Mucosa of descending colon (tissue), 3 donors: ENCODE measurements around the gene TLX2. TPM values are rescaled to one million over a fixed set of nuclear protein-coding genes. Genes with fewer than 3 reads are reported as not detected.
A peak's percentile ranks its signal among the peaks of the same experiment; 100 is the strongest.
"Not testable (repeated sequence)": the region's sequence is repeated elsewhere in the genome, so short reads cannot be mapped to it uniquely, and the experiment has no call there.

Source experiments
- ATAC-seq: fragments of 200-7000 bp; cut with Tn5 transposase; one replicate; pipeline ENCODE4 v1.9.1; 2020; ENCODE audit warnings: mild to moderate bottlenecking, moderate library complexity
- DNase-seq, 3 donors: peaks; one replicate each; pipeline ENCODE4 v3.0.0-alpha.2; 2020
- H3K36me3 ChIP-seq: fragments of 200-600 bp; one replicate; pipeline ENCODE4 v1.8.0; 2021; ENCODE audit warnings: low read depth, mild to moderate bottlenecking
- H3K4me1 ChIP-seq: fragments of 200-600 bp; one replicate; pipeline ENCODE4 v1.8.0; 2021; ENCODE audit warnings: low read depth, mild to moderate bottlenecking
- H3K4me3 ChIP-seq: fragments of 200-600 bp; one replicate; pipeline ENCODE4 v1.8.0; 2021; ENCODE audit warnings: mild to moderate bottlenecking
- H3K9me3 ChIP-seq: fragments of 200-600 bp; one replicate; pipeline ENCODE4 v1.8.0; 2021; ENCODE audit warnings: mild to moderate bottlenecking
- intact Hi-C, 2 donors: fragments of 100-400 bp; cut with DNase I in 1 of 2; cut with micrococcal nuclease in 1 of 2; formaldehyde crosslinking; loops; one replicate each; pipeline versions ENCODE4 v1.11.0 to v1.11.1; 2022; cut with DNase I, micrococcal nuclease
- long read RNA-seq, 2 donors: library from polyadenylated mRNA; unstranded; transcript quantifications; one replicate each; pipeline ENCODE4 v2.0.0, GENCODE V29; 2019 to 2021
- total RNA-seq, 3 donors: library from RNA; stranded (reverse); fragmentation: NEBNext Ultra II Directional in 2 of 3; extraction: Animal tissue kit (Norgen Biotek cat#: 25700) in 2 of 3; gene quantifications; one replicate each; pipeline versions ENCODE4 v1.2.1 to v1.2.4, GENCODE V29; 2021 to 2023
- TF ChIP-seq, protein P1 (sequence below): fragments of 200-600 bp; IDR thresholded peaks from one replicate; pipeline ENCODE4 v1.8.0; 2022; ENCODE audit warnings: antibody characterized with exemption, mild to moderate bottlenecking
- donor health status: DM: no; HTN: no; CAD: no; lungs with moderate emphysema.
- donor health status: DM: no; HTN: no; CAD: no.
- donor health status: DM: no; HTN: yes; CAD: no.

The TLX2 gene
- total RNA-seq, result 1 to 10 TPM in 1 of 3 donors, under 1 TPM in 2; 0.17 to 1.6 (median 0.51) TPM
- long read RNA-seq, donor 1, partial matches to known transcripts, result 2 of 5 reads
- long read RNA-seq, donor 1, other reads (novel, unspliced or antisense), result 1 of 5 reads
- long read RNA-seq, donor 2, partial matches to known transcripts, result 0 of 1 reads
- long read RNA-seq, donor 2, other reads (novel, unspliced or antisense), result 0 of 1 reads

DNA sequence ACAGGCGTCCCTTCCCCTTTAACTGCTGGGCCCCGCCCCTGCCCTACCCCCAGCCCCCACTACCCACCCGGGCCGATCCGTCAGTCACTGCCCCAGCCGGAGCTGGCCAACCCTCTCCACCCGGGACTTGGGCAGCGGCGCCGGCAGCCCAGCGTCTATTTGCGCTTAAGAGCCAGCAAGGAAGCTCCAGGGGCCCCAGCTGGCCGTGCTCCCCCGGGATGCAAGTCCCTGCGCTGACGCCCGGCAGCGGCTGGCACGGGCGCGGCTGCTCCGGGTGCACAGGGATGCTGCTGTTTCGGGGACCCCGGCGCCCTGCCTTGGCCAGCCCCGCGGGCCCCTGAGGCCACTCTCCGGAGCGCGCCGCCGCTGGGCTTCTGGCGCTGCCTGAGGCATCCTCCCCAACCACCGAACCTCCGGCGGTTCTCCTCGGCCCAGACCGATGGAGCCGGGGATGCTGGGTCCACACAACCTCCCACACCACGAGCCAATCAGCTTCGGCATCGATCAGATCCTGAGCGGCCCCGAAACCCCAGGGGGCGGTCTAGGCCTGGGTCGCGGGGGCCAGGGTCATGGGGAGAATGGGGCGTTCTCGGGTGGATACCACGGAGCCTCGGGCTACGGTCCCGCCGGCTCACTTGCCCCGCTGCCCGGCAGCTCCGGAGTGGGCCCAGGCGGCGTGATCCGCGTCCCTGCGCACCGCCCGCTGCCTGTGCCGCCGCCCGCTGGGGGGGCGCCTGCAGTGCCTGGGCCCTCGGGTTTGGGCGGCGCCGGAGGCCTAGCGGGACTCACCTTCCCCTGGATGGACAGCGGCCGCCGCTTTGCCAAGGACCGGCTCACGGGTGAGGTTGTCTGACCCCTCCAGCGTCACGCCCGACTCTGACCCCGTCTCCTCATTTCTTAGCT, at the start of gene TLX2:
Gene TLX2 (plus strand): TSS at position 83 of the 903 bp plus-strand sequence. CDS start 357 bp downstream, at position 440.
- H3K4me1 ChIP-seq, result peaks cover 27% of the 10 kb centered on the region
- H3K9me3 ChIP-seq, result no peaks in the 10 kb centered on the region
- DNase-seq (no peak), ATAC-seq (peak; percentile 12)
- no peak within 1 kb of the TSS for H3K4me3 ChIP-seq
- H3K36me3 ChIP-seq, result no peaks in the 10 kb centered on the region
- intact Hi-C loops, result no loop called here
- TF ChIP-seq, protein P1, sequence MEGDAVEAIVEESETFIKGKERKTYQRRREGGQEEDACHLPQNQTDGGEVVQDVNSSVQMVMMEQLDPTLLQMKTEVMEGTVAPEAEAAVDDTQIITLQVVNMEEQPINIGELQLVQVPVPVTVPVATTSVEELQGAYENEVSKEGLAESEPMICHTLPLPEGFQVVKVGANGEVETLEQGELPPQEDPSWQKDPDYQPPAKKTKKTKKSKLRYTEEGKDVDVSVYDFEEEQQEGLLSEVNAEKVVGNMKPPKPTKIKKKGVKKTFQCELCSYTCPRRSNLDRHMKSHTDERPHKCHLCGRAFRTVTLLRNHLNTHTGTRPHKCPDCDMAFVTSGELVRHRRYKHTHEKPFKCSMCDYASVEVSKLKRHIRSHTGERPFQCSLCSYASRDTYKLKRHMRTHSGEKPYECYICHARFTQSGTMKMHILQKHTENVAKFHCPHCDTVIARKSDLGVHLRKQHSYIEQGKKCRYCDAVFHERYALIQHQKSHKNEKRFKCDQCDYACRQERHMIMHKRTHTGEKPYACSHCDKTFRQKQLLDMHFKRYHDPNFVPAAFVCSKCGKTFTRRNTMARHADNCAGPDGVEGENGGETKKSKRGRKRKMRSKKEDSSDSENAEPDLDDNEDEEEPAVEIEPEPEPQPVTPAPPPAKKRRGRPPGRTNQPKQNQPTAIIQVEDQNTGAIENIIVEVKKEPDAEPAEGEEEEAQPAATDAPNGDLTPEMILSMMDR, result no peak

DNA sequence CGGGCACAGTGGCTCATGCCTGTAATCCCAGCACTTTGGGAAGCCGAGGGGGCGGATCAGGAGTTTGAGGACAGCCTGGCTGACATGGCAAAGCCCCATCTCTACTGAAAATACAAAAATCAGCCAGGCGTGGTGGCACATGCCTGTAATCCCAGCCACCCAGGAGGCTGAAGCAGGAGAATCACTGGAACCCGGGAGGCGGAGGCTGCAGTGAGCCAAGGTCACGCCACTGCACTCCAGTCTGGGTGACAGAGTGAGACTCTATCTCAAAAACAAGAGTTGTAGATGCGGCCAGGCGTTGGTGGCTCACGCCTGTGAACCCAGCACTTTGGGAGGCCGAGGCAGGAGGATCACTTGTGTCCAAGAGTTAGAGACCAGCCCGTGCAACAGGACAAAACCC, 43.5 kb upstream of the TLX2 start:
- H3K4me3 ChIP-seq, ATAC-seq, H3K9me3 ChIP-seq, intact Hi-C loops, DNase-seq, H3K36me3 ChIP-seq: not testable (repeated sequence)
- H3K4me1 ChIP-seq, result peaks cover 24% of the 10 kb centered on the region

DNA sequence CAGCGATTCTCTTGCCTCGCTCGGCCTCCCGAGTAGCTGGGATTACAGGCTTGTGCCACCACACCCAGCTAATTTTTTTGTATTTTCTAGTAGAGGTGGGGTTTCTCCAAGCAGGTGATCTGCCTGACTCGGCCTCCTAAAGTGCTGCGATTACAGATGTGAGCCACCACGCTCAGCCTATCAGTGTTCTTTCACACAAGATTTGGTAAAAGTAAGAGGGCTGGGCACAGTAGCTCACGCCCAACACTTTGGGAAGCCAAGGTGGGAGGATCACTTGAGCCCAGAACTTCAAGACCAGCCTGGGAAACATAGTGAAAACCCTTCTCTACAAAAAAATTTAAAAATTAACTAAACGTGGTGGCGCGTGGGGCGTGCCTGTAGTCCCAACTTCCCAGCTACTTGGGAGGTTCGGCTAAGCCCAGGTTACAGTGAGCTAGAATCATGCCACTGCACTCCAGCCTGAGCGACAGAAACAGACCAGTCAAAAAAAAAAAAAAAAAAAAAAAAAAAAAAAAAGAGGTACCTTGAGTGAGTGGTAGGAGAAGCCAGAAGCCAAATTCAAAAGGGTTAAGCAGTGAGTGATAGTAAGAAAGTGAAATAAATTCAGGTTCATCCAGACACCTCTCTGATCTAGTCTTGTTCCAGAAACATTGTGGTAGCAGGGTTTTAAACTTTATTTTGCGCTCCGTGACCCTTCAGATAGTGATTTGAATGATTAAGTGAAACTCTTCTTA, 42.8 kb upstream of the TLX2 start:
- Histone ChIP-seq H3K9me3 (no peaks in the 10 kb centered on the region), H3K4me3 (peak overlapping the region; percentile 37), H3K4me1 (peaks cover 19% of the 10 kb centered on the region), H3K36me3 (no peaks in the 10 kb centered on the region)
- TF ChIP-seq, protein P1, result no peak
- peak; percentile 4 for ATAC-seq
- no peak for DNase-seq
- intact Hi-C loops, result no loop called here

DNA sequence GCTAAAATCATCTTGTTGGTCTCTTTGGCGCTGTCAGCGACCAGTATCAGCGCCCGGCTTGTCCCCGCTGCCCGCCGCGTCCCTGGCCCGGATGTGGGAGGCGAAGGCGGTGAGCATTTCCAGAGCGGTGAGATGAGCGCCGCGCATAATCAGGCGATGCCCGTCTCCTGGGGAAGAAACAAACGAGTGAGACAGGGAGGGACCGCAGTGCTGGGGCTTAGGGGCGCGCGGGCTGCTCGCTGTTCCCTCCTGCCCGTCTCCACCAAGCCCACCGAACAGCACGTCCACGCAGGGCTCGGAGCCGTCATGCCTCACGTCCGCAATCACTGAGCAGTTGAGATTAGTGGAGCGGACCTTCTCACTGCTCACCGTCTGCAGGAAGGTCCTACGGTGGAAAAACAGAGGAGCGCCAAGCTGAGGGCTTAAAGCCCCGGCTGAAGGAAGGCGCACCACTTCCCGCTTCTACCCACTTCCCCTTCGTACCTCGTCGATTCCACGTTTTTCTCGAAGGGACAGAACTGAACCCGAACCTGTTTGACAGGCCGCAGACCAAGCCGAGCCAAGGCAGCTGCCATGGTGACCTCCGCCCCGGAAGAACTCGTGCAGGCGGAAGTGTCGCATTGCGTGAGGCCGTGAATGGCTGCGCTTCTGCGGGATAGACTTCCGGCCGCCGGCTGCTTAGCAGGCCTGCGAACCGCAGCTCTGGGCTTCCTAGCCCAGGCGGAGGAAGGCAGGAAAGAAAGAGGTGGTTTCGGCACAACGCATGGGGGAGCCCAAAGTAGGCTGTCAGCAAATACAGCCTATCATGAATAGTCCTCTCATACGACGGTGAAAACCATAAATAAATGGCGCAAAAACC, 41.9 kb upstream of the TLX2 start, which contains the start of gene MRPL53:
Gene MRPL53 (minus strand): TSS at position 595 of the 859 bp plus-strand sequence. CDS start 20 bp downstream, at position 575.
- Histone ChIP-seq H3K4me3 (peak within 1 kb of the TSS; percentile 37), H3K9me3 (no peaks in the 10 kb centered on the region), H3K36me3 (no peaks in the 10 kb centered on the region), H3K4me1 (peaks cover 19% of the 10 kb centered on the region)
- peak; percentile 97 for ATAC-seq
- intact Hi-C loops, result no loop called here
- DNase-seq, result peak; percentile 96 to 97 (median 97)
- TF ChIP-seq, protein P1, result no peak

DNA sequence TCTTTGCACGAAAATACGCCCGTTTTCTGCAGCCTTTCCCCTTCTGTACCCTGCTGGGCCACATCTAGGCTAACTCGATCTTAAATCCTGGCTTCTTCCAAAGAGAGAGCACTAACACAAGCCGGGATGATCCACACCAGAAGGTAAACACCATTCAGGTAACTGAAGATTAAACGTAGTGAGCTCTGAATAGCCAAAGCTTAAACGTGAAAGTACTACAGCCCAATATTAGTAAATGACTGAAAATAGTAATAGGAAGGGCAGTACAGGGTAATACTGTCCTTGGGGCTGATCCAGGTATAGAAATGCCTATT, 41.3 kb upstream of the TLX2 start:
- intact Hi-C loops, result no loop called here
- Histone ChIP-seq H3K9me3 (no peaks in the 10 kb centered on the region), H3K4me1 (peaks cover 19% of the 10 kb centered on the region), H3K4me3 (no peak overlapping the region), H3K36me3 (no peaks in the 10 kb centered on the region)
- ATAC-seq (peak; percentile 7), DNase-seq (no peak)
- TF ChIP-seq, protein P1, result no peak
